K562 (cell line): Measurements from ENCODE around the gene VWA2. TPM values are rescaled to one million over a fixed set of nuclear protein-coding genes. Genes with fewer than 3 reads are reported as not detected.

ENCODE experiments used
- ATAC-seq: fragments of 200-7000 bp; cut with Tn5 transposase; 3 replicates; pipeline ENCODE4 v1.9.1; 2020; ENCODE audit warnings: moderate library complexity
- BruUV-seq: library from RNA; stranded (reverse); fragments of 400-500 nt; replicated peaks from 2 replicates; lab custom pipeline; 2021; lab: Mats Ljungman, UMichigan
- CTCF ChIA-PET: fragments of 300-600 bp; formaldehyde crosslinking; extraction: SDS; loops from one replicate; lab custom pipeline; 2021; ENCODE audit warnings: low intra/inter-chr PET ratio; lab: Yijun Ruan, JAX
- POLR2A ChIA-PET: fragments of 300-600, 350-650 bp; sonication (Branson Sonifier 250); formaldehyde crosslinking; extraction: SDS; loops from one replicate; lab custom pipeline; 2021; ENCODE audit warnings: antibody characterized with exemption, inconsistent platforms; lab: Yijun Ruan, JAX
- DNase-seq, 4 experiments: peaks; one replicate each; pipeline versions ENCODE4 v3.0.0 to v3.0.0-alpha.2; 2011 to 2018; ENCODE audit warnings: low spot score in 3 of 4, mixed read lengths in 3 of 4; ENCODE audit errors: extremely low read depth in 1 of 4
- FAIRE-seq: peaks from 2 replicates; lab custom pipeline; 2011; peaks lifted over from hg19 to GRCh38; lab: Jason Lieb, UNC
- H2AFZ ChIP-seq: 2 replicates; pipeline ENCODE4 v1.6.0; 2011; ENCODE audit warnings: low read depth, low read length, control low read depth, inconsistent platforms
- H3K27ac ChIP-seq: fragments of 200-600 bp; 3 replicates; pipeline ENCODE4 v1.8.0; 2011; ENCODE audit warnings: low read depth, mild to moderate bottlenecking, control low read depth, inconsistent platforms, low read length, moderate library complexity, mixed read lengths; ENCODE audit errors: extremely low read depth
- H3K27me3 ChIP-seq, 2 experiments: fragments of 300-600 bp in 1 of 2; 2 replicates in 1 of 2; 3 replicates in 1 of 2; pipeline versions ENCODE4 v1.6.0 to v1.8.0; 2011; ENCODE audit warnings: inconsistent platforms in 2 of 2, low read length in 2 of 2, mild to moderate bottlenecking in 1 of 2, mixed read lengths in 1 of 2, moderate library complexity in 1 of 2; ENCODE audit not compliant: control insufficient read depth in 2 of 2, insufficient read depth in 2 of 2
- H3K36me3 ChIP-seq: fragments of 300-600 bp; 3 replicates; pipeline ENCODE4 v1.8.0; 2011; ENCODE audit warnings: mild to moderate bottlenecking, low read length, inconsistent platforms; ENCODE audit not compliant: control insufficient read depth, insufficient read depth
- H3K4me1 ChIP-seq, 2 experiments: fragments of 200-600 bp in 1 of 2; replicated peaks in 1 of 2; 2 replicates in 1 of 2; 3 replicates in 1 of 2; pipeline versions ENCODE4 v1.5.1 to v1.8.0; 2011; ENCODE audit warnings: inconsistent platforms in 2 of 2, low read length in 2 of 2, mild to moderate bottlenecking in 1 of 2, mixed read lengths in 1 of 2, moderate library complexity in 1 of 2; ENCODE audit not compliant: control insufficient read depth in 2 of 2, insufficient read depth in 2 of 2
- H3K4me2 ChIP-seq: 2 replicates; pipeline ENCODE4 v1.6.1; 2011; ENCODE audit warnings: low read length, control low read depth, inconsistent platforms, mixed read lengths; ENCODE audit not compliant: insufficient read depth
- H3K4me3 ChIP-seq: fragments of 200-600 bp; sonication (generic), shearing (Covaris generic); 2 replicates; pipeline ENCODE4 v1.5.1; 2016; ENCODE audit warnings: control low read depth, inconsistent platforms
- H3K79me2 ChIP-seq: fragments of 200-600 bp; 3 replicates; pipeline ENCODE4 v1.8.0; 2011; ENCODE audit warnings: low read length, inconsistent platforms; ENCODE audit not compliant: control insufficient read depth, insufficient read depth
- H3K9ac ChIP-seq, 2 experiments: 2 replicates each; pipeline versions ENCODE4 v1.6.0 to v1.6.1; 2011; ENCODE audit warnings: low read depth in 2 of 2, low read length in 2 of 2, control low read depth in 1 of 2, inconsistent platforms in 1 of 2, mild to moderate bottlenecking in 1 of 2, mixed read lengths in 1 of 2; ENCODE audit not compliant: insufficient read depth in 1 of 2
- H3K9me1 ChIP-seq: one replicate; pipeline ENCODE4 v1.6.0; 2011; ENCODE audit warnings: inconsistent platforms, mild to moderate bottlenecking, low read length, moderate library complexity; ENCODE audit not compliant: control insufficient read depth, insufficient read depth
- H3K9me3 ChIP-seq: replicated peaks from 2 replicates; pipeline ENCODE4 v1.5.1; 2011; ENCODE audit warnings: low read depth, low read length, inconsistent platforms; ENCODE audit not compliant: control insufficient read depth, insufficient read depth
- H4K20me1 ChIP-seq: replicated peaks from 2 replicates; pipeline ENCODE4 v1.6.1; 2011; ENCODE audit warnings: low read length, inconsistent platforms, mixed read lengths; ENCODE audit not compliant: control insufficient read depth, insufficient read depth
- ARID2 ChIP-seq: fragments of 450-650 bp; IDR thresholded peaks from 2 replicates; pipeline ENCODE4 v1.6.1; 2017; ENCODE audit warnings: antibody characterized with exemption, mild to moderate bottlenecking
- CAMTA2 ChIP-seq: fragments of 250-450 bp; sonication (Bioruptor Pico); conservative IDR thresholded peaks from 2 replicates; pipeline ENCODE4 v1.5.1; 2022
- CBX1 ChIP-seq: sonication (generic); IDR thresholded peaks from 2 replicates; pipeline ENCODE4 v1.6.1; 2016; ENCODE audit warnings: antibody characterized with exemption, low read depth, mild to moderate bottlenecking
- DMBX1 ChIP-seq: fragments of 250-450 bp; sonication (Bioruptor Pico); IDR thresholded peaks from 2 replicates; pipeline ENCODE4 v1.8.0; 2022; ENCODE audit warnings: inconsistent platforms, mild to moderate bottlenecking, moderate library complexity, borderline replicate concordance
- GTF2E2 ChIP-seq: fragments of 200-800 bp; sonication (Bioruptor generic); IDR thresholded peaks from 2 replicates; pipeline ENCODE4 v1.6.1; 2016; ENCODE audit warnings: missing genetic modification characterization, missing compliant biosample characterization
- HDAC2 ChIP-seq: fragments of 450-650 bp; IDR thresholded peaks from 2 replicates; pipeline ENCODE4 v1.6.1; 2016; ENCODE audit warnings: mild to moderate bottlenecking
- HDAC3 ChIP-seq: fragments of 450-650 bp; IDR thresholded peaks from 2 replicates; pipeline ENCODE4 v1.6.1; 2018; ENCODE audit warnings: borderline replicate concordance, mild to moderate bottlenecking, moderate library complexity; ENCODE audit not compliant: partially characterized antibody
- JUNB ChIP-seq: fragments of 450-650 bp; formaldehyde crosslinking; conservative IDR thresholded peaks from 2 replicates; pipeline ENCODE4 v1.4.0; 2020; ENCODE audit warnings: mild to moderate bottlenecking
- PCBP2 ChIP-seq: fragments of 200-400 bp; formaldehyde crosslinking; IDR thresholded peaks from 2 replicates; pipeline ENCODE4 v1.6.1; 2018; ENCODE audit warnings: low read length, low read depth, mild to moderate bottlenecking, moderate library complexity; ENCODE audit not compliant: poor library complexity, severe bottlenecking
- RBM22 ChIP-seq: fragments of 200-400 bp; formaldehyde crosslinking; IDR thresholded peaks from 2 replicates; pipeline ENCODE4 v1.6.1; 2018; ENCODE audit warnings: low read length, low read depth; ENCODE audit not compliant: poor library complexity, severe bottlenecking
- TCF7 ChIP-seq: sonication (generic); IDR thresholded peaks from 2 replicates; pipeline ENCODE4 v1.6.1; 2016; ENCODE audit warnings: antibody characterized with exemption, borderline replicate concordance
- ZNF143 ChIP-seq: sonication (generic); formaldehyde crosslinking; IDR thresholded peaks from 2 replicates; pipeline ENCODE4 v1.9.0; 2022; ENCODE audit warnings: mild to moderate bottlenecking, missing genetic modification reagents
- ZNF277 ChIP-seq: fragments of 250-450 bp; sonication (Bioruptor Pico); IDR thresholded peaks from 2 replicates; pipeline ENCODE4 v1.8.0; 2022; ENCODE audit warnings: inconsistent platforms, mild to moderate bottlenecking, moderate library complexity, borderline replicate concordance
- ZNF57 ChIP-seq: fragments of 450-650 bp; formaldehyde crosslinking; IDR thresholded peaks from 2 replicates; pipeline ENCODE4 v1.4.0; 2020; ENCODE audit warnings: mild to moderate bottlenecking, moderate library complexity
- ZNF609 ChIP-seq: sonication (generic); formaldehyde crosslinking; IDR thresholded peaks from 2 replicates; pipeline ENCODE4 v1.8.1; 2023; ENCODE audit warnings: missing genetic modification reagents, mild to moderate bottlenecking, borderline replicate concordance
- ZSCAN29 ChIP-seq: fragments of 450-650 bp; IDR thresholded peaks from 2 replicates; pipeline ENCODE4 v1.6.1; 2017
- WGBS: fragments of 100-300 bp; shearing (Covaris generic); methylation state at CpG from one replicate; pipeline ENCODE4 v1.1.6; 2016; ENCODE audit warnings: low coverage, mixed read lengths; ENCODE audit not compliant: insufficient coverage; ENCODE audit errors: missing lambda C conversion rate; 5-methylcytosine and 5-hydroxymethylcytosine counted together
- in situ Hi-C: fragments of 300-500 bp; cut with MboI; formaldehyde crosslinking; loops from 4 replicates; pipeline ENCODE4 v1.15.0; 2018; ENCODE audit warnings: inconsistent platforms, mixed read lengths
- intact Hi-C: fragments of 100-400 bp; cut with micrococcal nuclease; formaldehyde crosslinking; loops from 2 replicates; pipeline ENCODE4 v1.14.2; 2022
- polyA plus RNA-seq, 8 experiments: library from polyadenylated mRNA; depleted of rRNA in 4 of 8; stranded (reverse) in 5 of 8; unstranded in 3 of 8; fragments of >200 nt; fragmentation: Nextera tagmentation in 2 of 8; fragmentation: Illumina TruSeq in 1 of 8; extraction: Ambion mirVana in 2 of 8; extraction: Trizol in 1 of 8; gene quantifications; 2 replicates each; pipeline versions ENCODE4 v1.2.1 to v1.2.3, GENCODE V29; 2011 to 2014; ENCODE audit warnings: inconsistent platforms in 1 of 8, missing spikeins in 1 of 8
- total RNA-seq, 7 experiments: library from RNA; depleted of rRNA in 6 of 7; stranded (reverse); fragments of >200 nt in 6 of 7; fragmentation: Illumina TruSeq in 2 of 7; extraction: Trizol in 2 of 7; gene quantifications; 2 replicates each; pipeline versions ENCODE4 v1.2.1 to v1.2.3, GENCODE V29; 2011 to 2021; ENCODE audit warnings: low replicate concordance in 1 of 7

Gene VWA2
- total and polyA plus RNA-seq, 9 of the 15 experiments (the other 6 are each of a cell fraction or from before 2014, with no cell fraction given) = not detected

- Histone ChIP-seq H3K4me2 (no peak overlapping the region), H3K27ac (no peak overlapping the region), H3K9me3 (no peaks in the 10 kb centered on the region), H3K4me3 (no peak overlapping the region), H4K20me1 (no peaks in the 10 kb centered on the region), H3K79me2 (no peaks in the 10 kb centered on the region), H3K4me1 (no peaks in the 10 kb centered on the region), H2AFZ (no peak overlapping the region), H3K9ac (no peak overlapping the region), H3K36me3 (no peaks in the 10 kb centered on the region), H3K9me1 (no peaks in the 10 kb centered on the region), H3K27me3 (no peaks in the 10 kb centered on the region)
- ChIA-PET POLR2A (no interaction called here), CTCF (no interaction called here)
- TF ChIP-seq ARID2 = no peak
- TF ChIP-seq CBX1 = no peak
- no peak for TF ChIP-seq ZNF57
- no peak for TF ChIP-seq DMBX1 (CRISPR knock-in tag)
- TF ChIP-seq GTF2E2 (tag) = no peak
- TF ChIP-seq HDAC2 = no peak
- no peak for TF ChIP-seq ZNF277 (CRISPR knock-in tag)
- TF ChIP-seq RBM22 = no peak
- TF ChIP-seq TCF7 = no peak
- no peak for TF ChIP-seq CAMTA2 (CRISPR knock-in tag)
- no peak for TF ChIP-seq PCBP2
- no peak for TF ChIP-seq JUNB (CRISPR knock-in tag)
- TF ChIP-seq ZSCAN29 = no peak
- no peak for TF ChIP-seq HDAC3
- TF ChIP-seq ZNF609 (CRISPR knock-in tag) = no peak
- no peak for TF ChIP-seq ZNF143 (CRISPR knock-in tag)
- DNase-seq (no peak), ATAC-seq (no peak), FAIRE-seq (no peak)
- in situ Hi-C loops (no loop called here), intact Hi-C loops (no loop called here)
- WGBS = 0% methylated on average over 1 of the region's 2 CpGs
- no TSS peak for BruUV-seq
Observed at GRCh38 chr10:114261076-114261475, 22.0 kb downstream of the VWA2 start.
